Kidney glomerular epithelial cell (primary cell): ENCODE measurements around the gene TRIB2.

ENCODE experiments used
- DNase-seq: peaks from one replicate; lab custom pipeline; 2025; lab: John Stamatoyannopoulos, UW

Gene TRIB2

GRCh38 chr2:12778811-12779579, 62.3 kb downstream of the TRIB2 start:
- no peak for DNase-seq

- DNase-seq, result no peak
Measured at GRCh38 chr2:12781329-12781728, 64.6 kb downstream of the TRIB2 start.

GRCh38 chr2:12787891-12788801, 71.4 kb downstream of the TRIB2 start:
- DNase-seq, result no peak

- DNase-seq, result no peak
Measured at GRCh38 chr2:12791906-12792305, 75.2 kb downstream of the TRIB2 start.
